Suprapubic skin (tissue), 4 donors: Measurements from ENCODE around the gene PDF. TPM values are rescaled to one million over a fixed set of nuclear protein-coding genes. Genes with fewer than 3 reads are reported as not detected.

Experiments
- DNase-seq, 2 donors: peaks; one replicate each; pipeline ENCODE4 v3.0.0-alpha.2; 2019; ENCODE audit warnings: low spot score in 2 of 2
- H3K27ac ChIP-seq: fragments of 200-600 bp; sonication (generic); one replicate; pipeline ENCODE4 v1.5.1; 2019
- H3K27me3 ChIP-seq: fragments of 200-600 bp; sonication (generic); one replicate; pipeline ENCODE4 v1.5.1; 2019
- H3K36me3 ChIP-seq: fragments of 200-600 bp; sonication (generic); one replicate; pipeline ENCODE4 v1.5.1; 2019
- H3K4me1 ChIP-seq: fragments of 200-600 bp; sonication (generic); one replicate; pipeline ENCODE4 v1.5.1; 2019
- H3K4me3 ChIP-seq: fragments of 200-600 bp; sonication (generic); one replicate; pipeline ENCODE4 v1.5.1; 2019; ENCODE audit warnings: mild to moderate bottlenecking
- H3K9me3 ChIP-seq: fragments of 200-600 bp; sonication (generic); one replicate; pipeline ENCODE4 v1.5.1; 2019
- EP300 ChIP-seq: sonication (generic); formaldehyde crosslinking; IDR thresholded peaks from one replicate; pipeline ENCODE4 v1.6.1; 2017; ENCODE audit warnings: antibody characterized with exemption
- POLR2A ChIP-seq, 2 donors: fragments of 450-650 bp; IDR thresholded peaks; one replicate each; pipeline ENCODE4 v1.6.1; 2017; ENCODE audit warnings: antibody characterized with exemption in 2 of 2, mild to moderate bottlenecking in 2 of 2, moderate library complexity in 2 of 2
- POLR2AphosphoS5 ChIP-seq, 3 donors: sonication (generic); formaldehyde crosslinking; IDR thresholded peaks; one replicate each; pipeline ENCODE4 v1.6.1; 2017; ENCODE audit warnings: antibody characterized with exemption in 3 of 3
- WGBS: methylation state at CpG from one replicate; pipeline ENCODE4 v1.1.5; 2018; 5-methylcytosine and 5-hydroxymethylcytosine counted together
- total RNA-seq, 4 donors: library from RNA; depleted of rRNA; stranded (reverse); fragments of >200 nt; gene quantifications; one replicate each; pipeline ENCODE4 v1.1.0, GENCODE V29; 2016
- TF ChIP-seq, protein P1 (sequence below), 2 donors: fragments of 200-600 bp in 1 of 2; fragments of 450-650 bp in 1 of 2; sonication (generic) in 1 of 2; IDR thresholded peaks; one replicate each; pipeline ENCODE4 v1.5.1; 2016 to 2019; ENCODE audit warnings: antibody characterized with exemption in 2 of 2, mild to moderate bottlenecking in 1 of 2, moderate library complexity in 1 of 2

The PDF gene
- total RNA-seq, 4 donors from 2014 or later, result 12.2 to 25.4 (median 21.2) TPM

DNA sequence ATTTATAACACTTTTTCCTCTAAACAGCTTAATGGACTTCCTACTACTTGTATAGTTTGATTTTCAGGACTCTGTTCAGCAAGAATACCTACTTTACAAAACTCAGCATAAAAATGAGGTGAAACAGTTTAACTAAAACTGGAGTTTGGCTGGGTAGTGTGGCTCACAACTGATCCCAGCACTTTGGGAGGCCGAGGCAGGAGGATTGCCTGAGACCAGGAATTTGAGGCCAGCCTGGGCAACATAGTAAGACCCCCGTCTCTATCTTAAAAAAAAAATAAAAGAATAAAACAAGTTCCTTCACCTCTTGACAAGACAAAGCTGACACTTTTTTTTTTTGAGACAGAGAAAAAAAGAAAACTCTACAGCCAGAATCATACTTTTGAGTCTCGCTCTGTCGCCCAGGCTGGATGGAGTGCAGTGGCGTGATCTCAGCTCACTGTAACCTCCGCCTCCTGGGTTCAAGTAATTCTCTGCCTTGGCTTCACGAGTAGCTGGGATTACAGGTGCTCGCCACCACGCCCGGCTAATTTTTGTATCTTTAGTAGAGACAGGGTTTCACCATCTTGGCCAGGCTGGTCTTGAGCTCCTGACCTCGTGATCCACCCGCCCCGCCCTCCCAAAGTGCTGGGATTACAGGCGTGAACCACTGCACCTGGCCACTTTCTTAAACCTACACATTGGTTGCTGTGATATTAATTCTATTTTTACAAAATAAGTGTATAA is 2.6 kb downstream of the PDF start:
- TF ChIP-seq, protein P1, sequence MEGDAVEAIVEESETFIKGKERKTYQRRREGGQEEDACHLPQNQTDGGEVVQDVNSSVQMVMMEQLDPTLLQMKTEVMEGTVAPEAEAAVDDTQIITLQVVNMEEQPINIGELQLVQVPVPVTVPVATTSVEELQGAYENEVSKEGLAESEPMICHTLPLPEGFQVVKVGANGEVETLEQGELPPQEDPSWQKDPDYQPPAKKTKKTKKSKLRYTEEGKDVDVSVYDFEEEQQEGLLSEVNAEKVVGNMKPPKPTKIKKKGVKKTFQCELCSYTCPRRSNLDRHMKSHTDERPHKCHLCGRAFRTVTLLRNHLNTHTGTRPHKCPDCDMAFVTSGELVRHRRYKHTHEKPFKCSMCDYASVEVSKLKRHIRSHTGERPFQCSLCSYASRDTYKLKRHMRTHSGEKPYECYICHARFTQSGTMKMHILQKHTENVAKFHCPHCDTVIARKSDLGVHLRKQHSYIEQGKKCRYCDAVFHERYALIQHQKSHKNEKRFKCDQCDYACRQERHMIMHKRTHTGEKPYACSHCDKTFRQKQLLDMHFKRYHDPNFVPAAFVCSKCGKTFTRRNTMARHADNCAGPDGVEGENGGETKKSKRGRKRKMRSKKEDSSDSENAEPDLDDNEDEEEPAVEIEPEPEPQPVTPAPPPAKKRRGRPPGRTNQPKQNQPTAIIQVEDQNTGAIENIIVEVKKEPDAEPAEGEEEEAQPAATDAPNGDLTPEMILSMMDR (IDR thresholded peaks at IDR 0.05), result no peak
- TF ChIP-seq POLR2A (IDR thresholded peaks at IDR 0.05) (no peak), EP300 (no peak), POLR2AphosphoS5 (IDR thresholded peaks at IDR 0.05) (no peak)
- DNase-seq, result no peak
- Histone ChIP-seq H3K9me3 (no peaks in the 10 kb centered on the region), H3K27ac (no peak overlapping the region), H3K4me3 (no peak overlapping the region), H3K4me1 (peaks cover 36% of the 10 kb centered on the region), H3K27me3 (no peaks in the 10 kb centered on the region), H3K36me3 (peaks cover 40% of the 10 kb centered on the region)
- WGBS, result 88% methylated on average over 14 of the region's 14 CpGs

DNA sequence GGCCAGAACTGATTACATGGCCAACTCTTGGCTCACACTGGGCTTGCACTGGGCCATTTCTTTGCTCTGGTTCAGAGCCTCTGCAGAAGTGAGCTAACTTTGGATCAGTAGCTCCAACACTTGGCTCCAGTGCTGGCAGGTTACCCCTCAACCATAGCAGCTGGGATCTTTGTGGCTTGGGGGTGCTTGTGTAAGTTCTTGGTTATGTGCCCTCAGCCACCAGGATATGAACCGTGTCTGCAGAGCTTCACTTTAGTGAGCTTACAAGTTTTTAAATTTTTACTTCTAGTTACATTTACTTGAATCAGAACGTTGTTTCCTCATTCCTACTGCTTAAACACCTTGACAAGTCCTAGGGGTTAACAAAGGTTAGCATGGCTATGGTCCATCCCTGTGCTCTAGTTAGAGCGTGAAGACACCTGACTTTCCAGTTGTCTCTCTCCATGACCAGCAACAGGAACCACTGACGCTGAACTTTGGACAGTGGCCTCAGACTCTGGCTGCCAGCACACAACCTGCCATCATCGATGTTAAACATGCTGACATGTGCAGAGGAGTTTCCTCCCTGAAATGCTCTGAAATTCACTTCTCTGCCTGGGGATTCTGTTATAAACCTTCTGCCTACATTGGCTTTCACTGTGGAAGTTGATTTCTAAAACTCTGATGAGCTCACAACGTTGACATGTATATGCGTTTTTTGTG is 4.1 kb downstream of the PDF start:
- DNase-seq, result no peak
- Histone ChIP-seq H3K27ac (no peak overlapping the region), H3K36me3 (peaks cover 52% of the 10 kb centered on the region), H3K9me3 (no peaks in the 10 kb centered on the region), H3K4me1 (peaks cover 36% of the 10 kb centered on the region), H3K4me3 (no peak overlapping the region), H3K27me3 (no peaks in the 10 kb centered on the region)
- TF ChIP-seq, protein P1 (IDR thresholded peaks at IDR 0.05), result no peak
- TF ChIP-seq POLR2A (IDR thresholded peaks at IDR 0.05), result no peak
- no peak for TF ChIP-seq EP300
- TF ChIP-seq POLR2AphosphoS5 (IDR thresholded peaks at IDR 0.05), result no peak
- 53% methylated on average over 7 of the region's 7 CpGs for WGBS

DNA sequence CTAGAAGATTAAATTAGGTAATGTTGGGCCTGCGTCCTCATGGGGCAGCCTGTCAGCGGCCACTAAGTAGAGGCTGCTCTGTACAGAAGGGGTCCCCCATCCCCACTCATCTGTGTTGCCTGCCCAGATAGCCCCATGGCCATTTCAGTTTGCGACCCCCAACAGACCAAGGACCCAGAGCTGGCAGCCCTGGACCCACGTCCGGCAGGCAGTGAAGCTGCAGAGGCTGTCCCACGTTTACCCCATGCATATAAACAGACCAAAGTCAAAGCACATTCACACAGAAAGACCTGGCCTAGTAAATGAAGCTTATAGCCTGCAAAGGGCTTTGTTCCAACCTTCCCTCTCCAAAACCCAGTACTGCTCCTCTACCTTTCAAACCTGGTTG is 4.6 kb downstream of the PDF start:
- H3K4me1 ChIP-seq, result peaks cover 32% of the 10 kb centered on the region
- DNase-seq, result no peak
- peaks cover 58% of the 10 kb centered on the region for H3K36me3 ChIP-seq
- no peak for TF ChIP-seq POLR2A (IDR thresholded peaks at IDR 0.05)
- TF ChIP-seq, protein P1 (IDR thresholded peaks at IDR 0.05), result no peak
- no peak for TF ChIP-seq POLR2AphosphoS5 (IDR thresholded peaks at IDR 0.05)
- TF ChIP-seq EP300, result no peak
- H3K4me3 ChIP-seq, result no peak overlapping the region
- WGBS, result 71% methylated on average over 6 of the region's 6 CpGs
- no peaks in the 10 kb centered on the region for H3K9me3 ChIP-seq
- no peaks in the 10 kb centered on the region for H3K27me3 ChIP-seq
- no peak overlapping the region for H3K27ac ChIP-seq

DNA sequence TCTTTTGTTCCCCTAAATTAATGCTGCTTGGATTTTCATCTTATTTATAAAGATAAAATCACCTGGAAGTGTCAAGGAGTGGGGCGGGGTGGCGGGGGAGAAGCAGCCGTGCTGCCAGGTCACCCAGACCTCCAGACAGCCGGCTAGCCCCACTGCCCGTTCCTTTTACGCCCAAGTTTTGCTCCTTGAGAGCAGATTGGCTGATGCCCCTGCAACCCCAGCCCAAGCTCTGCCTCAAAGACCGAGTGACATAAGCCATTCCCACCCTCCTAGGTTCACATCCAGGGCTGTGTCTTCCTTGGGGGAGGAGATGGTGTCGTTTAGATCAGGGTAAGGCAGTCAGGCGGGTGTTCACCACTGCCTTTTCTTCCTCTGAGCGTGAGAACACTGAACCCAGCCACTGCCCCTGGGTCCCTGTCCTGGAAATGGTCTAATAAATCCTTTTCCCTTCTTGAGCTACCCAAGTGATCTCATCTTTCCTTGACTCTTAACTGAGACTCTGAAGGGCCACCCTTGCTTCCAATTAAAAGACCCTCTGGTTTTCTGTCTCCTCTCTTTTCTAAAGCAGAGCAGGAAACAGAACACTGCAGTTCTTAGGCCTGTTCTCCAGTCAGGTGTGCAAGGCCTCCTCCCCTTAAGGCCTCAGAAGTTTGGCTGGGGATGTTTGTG is 5.7 kb downstream of the PDF start:
- no peak for DNase-seq
- peaks cover 68% of the 10 kb centered on the region for H3K36me3 ChIP-seq

More for the DNA sequence above, 5.7 kb downstream of the PDF start:
- Histone ChIP-seq H3K4me3 (no peak overlapping the region), H3K4me1 (peaks cover 29% of the 10 kb centered on the region), H3K27ac (no peak overlapping the region), H3K9me3 (no peaks in the 10 kb centered on the region), H3K27me3 (no peaks in the 10 kb centered on the region)
- WGBS, result 67% methylated on average over 10 of the region's 10 CpGs
- TF ChIP-seq POLR2A (IDR thresholded peaks at IDR 0.05) (no peak), POLR2AphosphoS5 (IDR thresholded peaks at IDR 0.05) (no peak), EP300 (no peak)
- TF ChIP-seq, protein P1 (IDR thresholded peaks at IDR 0.05), result no peak
